Measurements from ENCODE around the gene STX18. TPM values are rescaled to one million over a fixed set of nuclear protein-coding genes. Genes with fewer than 3 reads are reported as not detected.

The STX18 gene
- total and polyA plus RNA-seq, 2 donors (not counting 3 experiments of a cell fraction or from before 2014, with no cell fraction given) = 30.7 to 31.2 TPM

- dilution Hi-C loops (cut with MboI; ENCODE audit: extremely low pct_ligation_motif_present, low sequenced_read_pairs) (no loop called here), intact Hi-C loops (cut with micrococcal nuclease) (no loop called here)
- Histone ChIP-seq H3K4me2 (ENCODE audit: insufficient read depth, low read length) (no peak overlapping the region), H2AFZ (ENCODE audit: low read depth, low read length) (no peak overlapping the region), H3K4me1 (ENCODE audit: control insufficient read depth, extremely low read depth, insufficient read depth, low read length) (no peaks in the 10 kb centered on the region), H3K9me1 (replicated peaks; ENCODE audit: control insufficient read depth, extremely low read depth, insufficient read depth, low read length) (no peaks in the 10 kb centered on the region), H4K20me1 (replicated peaks; ENCODE audit: control insufficient read depth, extremely low read depth, insufficient read depth, low read length) (no peaks in the 10 kb centered on the region), H3K27me3 (ENCODE audit: control insufficient read depth in 2 of 2, insufficient read depth in 2 of 2, low read length in 2 of 2) (no peaks in the 10 kb centered on the region), H3K9me3 (replicated peaks; ENCODE audit: control insufficient read depth, insufficient read depth, low read length) (no peaks in the 10 kb centered on the region), H3K36me3 (ENCODE audit: control insufficient read depth in 2 of 2, extremely low read depth in 1 of 2, insufficient read depth in 2 of 2, low read length in 2 of 2) (no peaks in the 10 kb centered on the region), H3K79me2 (ENCODE audit: control insufficient read depth, insufficient read depth, low read length) (no peaks in the 10 kb centered on the region), H3K27ac (ENCODE audit: insufficient read depth, low read depth, low read length) (no peak overlapping the region), H3K4me3 (replicated peaks in 1 of 3; ENCODE audit: insufficient read depth in 1 of 3, low read depth in 1 of 3, low read length in 3 of 3) (no peak overlapping the region), H3K9ac (replicated peaks; ENCODE audit: extremely low read depth, insufficient read depth, low read length) (no peak overlapping the region)
- ChIA-PET POLR2A (no interaction called here), CTCF (interaction anchor here (1.2 kb wide), 1 partner anchor 9 kb away, joined by 3 read pairs; no protein-coding TSS in a partner anchor)
- DNase-seq (ENCODE audit: low read depth, low spot score) (no peak), FAIRE-seq (no peak)
- TF ChIP-seq POLR2A (IDR thresholded peaks at IDR 0.05; ENCODE audit: low read depth, low read length) (no peak), FOS (IDR thresholded peaks at IDR 0.05; ENCODE audit: borderline replicate concordance, insufficient read depth, low read length) (no peak), CTCF (IDR thresholded peaks at IDR 0.05; ENCODE audit: extremely low read depth in 1 of 2, insufficient read depth in 1 of 2, low read depth in 1 of 2, low read length in 2 of 2) (no peak), GATA2 (IDR thresholded peaks at IDR 0.05; ENCODE audit: insufficient read depth, insufficient read length, low read depth, low read length) (no peak), POLR2AphosphoS5 (IDR thresholded peaks at IDR 0.05; ENCODE audit: insufficient read depth, low read depth, low read length) (no peak), JUN (IDR thresholded peaks at IDR 0.05; ENCODE audit: borderline replicate concordance, insufficient read depth, insufficient read length, low read depth) (no peak), EZH2 (IDR thresholded peaks at IDR 0.05; ENCODE audit: borderline replicate concordance, low read depth, low read length, severe bottlenecking) (no peak), MAX (IDR thresholded peaks at IDR 0.05; ENCODE audit: insufficient read depth, insufficient read length) (no peak), MYC (IDR thresholded peaks at IDR 0.05; ENCODE audit: low read depth, low read length) (no peak)
- BruUV-seq (replicated peaks) = no TSS peak
These were observed 41.8 kb upstream of the STX18 start for GRCh38 chr4:4583606-4584005.
